GM21717 (cell line): ENCODE results near the gene SORBS1.

Experiments used
- ATAC-seq: cut with Tn5 transposase; IDR thresholded peaks from one replicate; pipeline ENCODE4 v1.9.1; 2021; ENCODE audit warnings: mild to moderate bottlenecking, moderate library complexity; ENCODE audit not compliant: unreplicated experiment

SORBS1 gene

GRCh38 chr10:95467162-95467599 is 94.0 kb downstream of the SORBS1 start:
- ATAC-seq: no peak

- ATAC-seq: no peak
These were observed 94.7 kb downstream of the SORBS1 start for GRCh38 chr10:95466436-95466835.

DNA sequence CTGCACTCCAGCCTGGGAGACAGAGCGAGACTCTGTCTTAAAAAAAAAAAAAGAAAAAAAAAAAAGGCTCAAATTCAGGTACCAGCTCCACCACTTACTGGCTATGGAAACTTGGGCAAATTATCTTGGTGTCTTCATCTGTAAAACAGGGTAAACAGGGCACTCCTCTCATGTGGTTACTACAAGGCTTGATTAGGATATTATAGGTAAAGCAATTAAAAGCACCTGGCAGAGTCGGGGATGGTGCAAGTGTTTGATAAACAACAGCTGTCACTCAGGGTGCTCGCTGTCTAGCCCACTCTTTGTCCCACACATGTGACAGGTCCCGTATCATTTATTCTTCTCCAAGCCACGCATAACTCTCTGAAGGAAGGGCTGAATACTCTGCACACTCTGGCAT is 96.9 kb downstream of the SORBS1 start:
- ATAC-seq: no peak

- no peak for ATAC-seq
These were observed 98.2 kb downstream of the SORBS1 start for GRCh38 chr10:95462740-95463667.

DNA sequence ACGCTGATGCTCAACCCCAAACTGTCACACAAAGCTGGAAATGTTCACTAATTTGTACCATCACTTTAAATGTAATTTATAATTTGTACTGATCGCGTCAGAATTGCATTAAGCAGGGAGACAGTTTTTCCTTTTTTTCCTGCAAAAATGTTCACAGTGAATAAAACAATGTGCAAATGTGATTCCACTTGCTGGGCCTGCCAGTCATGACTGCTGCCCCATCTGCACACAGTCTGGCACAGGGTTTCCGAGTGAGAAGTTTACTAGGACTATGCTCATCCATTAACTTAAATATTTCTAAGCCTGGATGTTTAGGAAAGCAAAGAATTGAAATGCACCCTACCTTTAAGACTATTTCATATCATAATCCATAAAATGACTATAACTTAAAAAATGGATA is 99.6 kb downstream of the SORBS1 start:
- no peak for ATAC-seq

DNA sequence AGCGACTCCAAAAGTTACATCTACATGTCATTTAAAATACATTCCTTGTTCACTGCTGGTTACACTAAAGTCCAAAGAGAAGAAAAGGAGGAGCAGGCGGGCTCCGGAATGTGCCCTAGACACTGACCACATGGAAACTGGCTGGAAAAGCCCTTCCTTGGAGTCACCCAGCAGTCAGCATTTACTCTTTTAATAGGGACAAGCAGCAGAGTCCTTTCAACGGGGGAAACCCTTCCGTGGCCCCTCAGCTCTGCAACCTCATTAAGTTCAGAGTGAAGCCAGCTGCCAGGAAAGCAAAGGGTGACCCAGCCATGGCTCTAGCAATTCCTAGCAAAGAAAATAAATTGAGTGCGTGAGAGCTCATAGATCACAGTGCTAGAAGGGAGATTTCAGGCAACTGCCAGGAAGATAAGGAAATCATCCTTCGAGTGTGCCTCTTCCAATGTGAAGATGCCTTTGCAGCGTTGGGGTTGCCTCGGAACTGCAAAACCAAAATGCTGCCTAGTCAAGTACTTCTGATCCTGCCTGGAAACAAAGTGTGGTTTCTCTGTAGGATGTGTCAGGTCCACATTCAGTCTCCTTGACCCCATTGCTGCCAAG is 101.6 kb downstream of the SORBS1 start:
- no peak for ATAC-seq

GRCh38 chr10:95458871-95459270 is 102.3 kb downstream of the SORBS1 start:
- ATAC-seq: no peak

GRCh38 chr10:95458014-95458413 is 103.2 kb downstream of the SORBS1 start:
- no peak for ATAC-seq

GRCh38 chr10:95457319-95457886 is 103.8 kb downstream of the SORBS1 start:
- no peak for ATAC-seq

- no peak for ATAC-seq
These were observed 104.7 kb downstream of the SORBS1 start for GRCh38 chr10:95456516-95456915.

GRCh38 chr10:95454940-95455339 is 106.2 kb downstream of the SORBS1 start:
- ATAC-seq: no peak

GRCh38 chr10:95454356-95454755 is 106.8 kb downstream of the SORBS1 start:
- ATAC-seq: no peak

- ATAC-seq: no peak
These were observed 109.3 kb downstream of the SORBS1 start for GRCh38 chr10:95451568-95452524.

DNA sequence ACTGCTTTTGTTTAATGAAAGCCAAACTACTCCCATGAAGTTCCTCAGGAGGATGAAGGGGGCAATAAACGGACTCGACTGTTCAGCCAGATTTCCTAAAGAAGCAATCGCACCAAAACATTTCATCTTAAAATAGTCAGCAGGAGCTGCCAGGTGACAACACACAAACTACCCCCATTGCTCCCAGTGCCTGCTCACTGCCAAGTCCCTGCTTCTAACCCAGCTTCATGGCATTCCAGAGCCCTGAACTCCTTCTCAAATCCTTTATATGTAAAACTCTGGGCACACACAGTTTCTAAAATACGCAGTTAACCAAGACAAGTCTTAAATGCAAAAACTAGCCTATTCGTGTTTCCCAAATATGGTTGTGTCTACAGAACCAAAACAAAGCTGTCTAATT is 110.0 kb downstream of the SORBS1 start:
- ATAC-seq: no peak

DNA sequence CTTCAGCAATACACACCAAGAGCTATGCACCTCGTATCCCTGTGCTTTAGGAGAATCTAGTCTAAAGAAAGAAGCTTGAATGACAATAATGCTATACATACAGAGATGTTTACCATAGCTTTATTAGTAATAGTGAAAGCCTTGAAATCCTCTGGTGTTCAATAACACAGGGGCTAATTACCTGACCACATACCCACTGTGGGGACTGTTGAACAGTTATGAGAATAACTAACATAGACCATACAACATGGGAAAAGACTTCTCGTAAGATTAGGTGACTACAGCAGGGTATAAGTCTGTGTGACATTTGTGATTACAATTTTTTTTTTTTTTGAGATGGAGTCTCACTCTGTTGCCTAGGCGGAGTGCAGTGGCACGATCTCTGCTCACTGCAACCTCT is 111.0 kb downstream of the SORBS1 start:
- ATAC-seq: no peak

DNA sequence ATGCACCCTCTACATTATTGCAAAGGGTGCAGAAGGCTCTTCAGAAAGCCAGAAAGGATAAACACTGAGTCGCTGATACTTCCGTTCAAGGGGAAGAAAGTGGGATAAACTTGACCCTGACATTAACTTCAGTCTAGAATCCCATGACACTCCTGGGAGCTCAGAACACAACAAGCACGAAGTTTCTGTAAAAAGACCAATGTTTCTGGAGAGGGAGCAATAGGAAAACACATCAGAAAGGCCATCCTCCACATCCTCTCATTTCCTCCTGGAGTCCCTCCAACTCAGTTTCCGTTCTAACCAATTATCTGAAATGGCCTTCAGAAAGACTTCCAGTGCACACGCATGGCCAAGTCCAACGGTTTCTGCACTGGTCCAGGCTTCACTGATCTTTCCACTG is 113.5 kb downstream of the SORBS1 start:
- ATAC-seq: no peak

GRCh38 chr10:95445837-95446486 is 115.2 kb downstream of the SORBS1 start:
- peak; percentile 62 for ATAC-seq

DNA sequence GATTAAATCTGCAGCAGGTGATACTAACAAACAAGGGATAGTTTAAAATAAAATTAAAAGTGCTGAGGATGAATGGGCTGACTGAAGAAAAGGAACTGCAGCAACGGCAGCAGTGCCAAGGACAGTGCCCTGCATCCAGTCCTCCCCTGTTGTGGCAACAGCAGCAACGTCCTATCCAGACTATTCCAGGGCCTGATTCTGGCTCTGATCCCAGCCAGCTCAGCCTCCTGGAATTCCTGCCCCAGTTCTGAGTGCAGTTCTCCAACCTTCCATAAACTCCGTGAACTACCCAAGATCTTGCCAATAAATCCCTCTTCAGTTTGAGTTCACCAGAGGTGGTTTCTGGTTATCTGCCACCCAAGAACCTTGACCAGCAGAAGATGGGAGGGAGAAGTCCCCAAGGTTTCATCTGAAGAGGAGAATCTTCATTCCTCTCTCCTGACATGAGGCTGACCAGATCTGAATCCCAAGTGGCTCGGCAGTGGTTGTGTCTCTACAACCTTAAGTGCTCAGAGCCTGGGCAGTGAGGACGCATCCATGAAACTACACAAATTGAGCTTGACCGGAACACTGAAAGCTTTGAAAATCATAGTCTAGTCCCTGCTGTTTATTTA is 115.8 kb downstream of the SORBS1 start:
- ATAC-seq: no peak

- no peak for ATAC-seq
These were observed 116.4 kb downstream of the SORBS1 start for GRCh38 chr10:95444792-95445191.

GRCh38 chr10:95443636-95444035 is 117.5 kb downstream of the SORBS1 start:
- ATAC-seq: no peak
